ENCODE measurements around the gene PCDHGA11.

- TF ChIP-seq CTCF (conservative IDR thresholded peaks at IDR 0.05; ENCODE audit: low read depth, low read length), result no peak; the same call in 1 of the 2 replicates
- no peak for TF ChIP-seq EZH2phosphoT487 (IDR thresholded peaks at IDR 0.05; ENCODE audit: borderline replicate concordance, low read length)
Measured at GRCh38 chr5:141420855-141421488, at the start of gene PCDHGA11.

All from PC-3 (cell line).